Measurements from ENCODE around the gene ANTXR2.

Gene ANTXR2

GRCh38 chr4:80065601-80066000, 7.4 kb downstream of the ANTXR2 start:
- no peak for DNase-seq

- DNase-seq: no peak
These were observed 10.5 kb downstream of the ANTXR2 start for GRCh38 chr4:80062527-80062926.

- DNase-seq: no peak
These were observed 12.2 kb downstream of the ANTXR2 start for GRCh38 chr4:80060804-80061203.

- no peak for DNase-seq
These were observed 14.3 kb downstream of the ANTXR2 start for GRCh38 chr4:80058740-80059139.

- no peak for DNase-seq
These were observed 18.7 kb downstream of the ANTXR2 start for GRCh38 chr4:80054375-80054774.

- DNase-seq: no peak
These were observed 19.7 kb downstream of the ANTXR2 start for GRCh38 chr4:80053140-80053910.

- DNase-seq: no peak
These were observed 23.1 kb downstream of the ANTXR2 start for GRCh38 chr4:80049813-80050534.

GRCh38 chr4:80049402-80049801, 23.6 kb downstream of the ANTXR2 start:
- DNase-seq: no peak

- DNase-seq: no peak
These were observed 27.2 kb downstream of the ANTXR2 start for GRCh38 chr4:80045786-80046185.

GRCh38 chr4:80043541-80043940, 29.5 kb downstream of the ANTXR2 start:
- DNase-seq: no peak

GRCh38 chr4:80042821-80043220, 30.2 kb downstream of the ANTXR2 start:
- no peak for DNase-seq

- DNase-seq: no peak
These were observed 35.2 kb downstream of the ANTXR2 start for GRCh38 chr4:80037864-80038263.

- DNase-seq: no peak
These were observed 35.9 kb downstream of the ANTXR2 start for GRCh38 chr4:80036949-80037685.

GRCh38 chr4:80036306-80036705, 36.7 kb downstream of the ANTXR2 start:
- no peak for DNase-seq

GRCh38 chr4:80035336-80035735, 37.7 kb downstream of the ANTXR2 start:
- DNase-seq: peak; percentile 55

- DNase-seq: no peak
These were observed 39.4 kb downstream of the ANTXR2 start for GRCh38 chr4:80033581-80033980.

GRCh38 chr4:80029364-80029763, 43.7 kb downstream of the ANTXR2 start:
- peak; percentile 33 for DNase-seq

- DNase-seq: no peak
These were observed 45.4 kb downstream of the ANTXR2 start for GRCh38 chr4:80027611-80028010.

GRCh38 chr4:80026100-80026499, 46.9 kb downstream of the ANTXR2 start:
- no peak for DNase-seq

- no peak for DNase-seq
These were observed 48.7 kb downstream of the ANTXR2 start for GRCh38 chr4:80024335-80024734.

- DNase-seq: no peak
These were observed 50.7 kb downstream of the ANTXR2 start for GRCh38 chr4:80022282-80022681.

- DNase-seq: no peak
These were observed 55.7 kb downstream of the ANTXR2 start for GRCh38 chr4:80017125-80017854.

GRCh38 chr4:80016506-80016905, 56.5 kb downstream of the ANTXR2 start:
- DNase-seq: no peak
